Measurements from ENCODE around the gene PLEKHJ1. TPM values are rescaled to one million over a fixed set of nuclear protein-coding genes. Genes with fewer than 3 reads are reported as not detected.

Gene PLEKHJ1
- polyA plus RNA-seq, 1 donor from 2014 or later: 219 TPM

GRCh38 chr19:2255982-2256685 is 20.0 kb upstream of the PLEKHJ1 start, which contains the start of gene JSRP1:
Gene JSRP1 (minus strand): TSS chr19:2256417. CDS start chr19:2255314, 1,103 bp downstream.
- H3K9ac ChIP-seq (ENCODE audit: low read length): no peak within 1 kb of the TSS
- H3F3A ChIP-seq (ENCODE audit: insufficient read depth, low read length, poor library complexity, severe bottlenecking): no peaks in the 10 kb centered on the region
- TF ChIP-seq CTCF (IDR thresholded peaks at IDR 0.05; ENCODE audit: poor library complexity, severe bottlenecking) (no peak), TAF1 (IDR thresholded peaks at IDR 0.05; ENCODE audit: low read depth) (no peak), EZH2 (IDR thresholded peaks at IDR 0.05; ENCODE audit: borderline replicate concordance, insufficient read depth, low read length, poor library complexity, severe bottlenecking) (no peak), RAD21 (conservative IDR thresholded peaks at IDR 0.05) (no peak), EP300 (conservative IDR thresholded peaks at IDR 0.05; ENCODE audit: poor library complexity, severe bottlenecking) (no peak), POLR2AphosphoS5 (IDR thresholded peaks at IDR 0.05) (no peak), MXI1 (conservative IDR thresholded peaks at IDR 0.05; ENCODE audit: poor library complexity, severe bottlenecking) (no peak)
- no peak within 1 kb of the TSS for H3K4me3 ChIP-seq (ENCODE audit: low read length)
- H4K20me1 ChIP-seq (ENCODE audit: insufficient read depth): no peaks in the 10 kb centered on the region
- peaks cover 14% of the 10 kb centered on the region for H3K27me3 ChIP-seq (ENCODE audit: insufficient read depth, low read depth, low read length)
- H3K9me3 ChIP-seq (ENCODE audit: low read length): no peaks in the 10 kb centered on the region
- no peak within 1 kb of the TSS for H3K27ac ChIP-seq (ENCODE audit: low read length)
- H3K9me2 ChIP-seq (ENCODE audit: insufficient read depth, low read length): no peaks in the 10 kb centered on the region
- no peak within 1 kb of the TSS for H2AFZ ChIP-seq (ENCODE audit: low read depth, low read length)
- H3K36me3 ChIP-seq (ENCODE audit: insufficient read depth, low read length): no peaks in the 10 kb centered on the region
- no peaks in the 10 kb centered on the region for H3K79me2 ChIP-seq (replicated peaks; ENCODE audit: insufficient read depth, low read length)
- no peak within 1 kb of the TSS for H3K4me2 ChIP-seq (ENCODE audit: low read length)

GRCh38 chr19:2255112-2255845 is 19.1 kb upstream of the PLEKHJ1 start:
- no peak overlapping the region for H2AFZ ChIP-seq (ENCODE audit: low read depth, low read length)
- no peaks in the 10 kb centered on the region for H4K20me1 ChIP-seq (ENCODE audit: insufficient read depth)
- H3K4me2 ChIP-seq (ENCODE audit: low read length): no peak overlapping the region
- H3K9me3 ChIP-seq (ENCODE audit: low read length): no peaks in the 10 kb centered on the region
- TF ChIP-seq EP300 (conservative IDR thresholded peaks at IDR 0.05; ENCODE audit: poor library complexity, severe bottlenecking) (no peak), MXI1 (conservative IDR thresholded peaks at IDR 0.05; ENCODE audit: poor library complexity, severe bottlenecking) (no peak), TAF1 (IDR thresholded peaks at IDR 0.05; ENCODE audit: low read depth) (no peak), POLR2AphosphoS5 (IDR thresholded peaks at IDR 0.05) (no peak), REST (IDR thresholded peaks at IDR 0.05; ENCODE audit: borderline replicate concordance) (no peak), EZH2 (IDR thresholded peaks at IDR 0.05; ENCODE audit: borderline replicate concordance, insufficient read depth, low read length, poor library complexity, severe bottlenecking) (no peak)
- no peak overlapping the region for H3K4me3 ChIP-seq (ENCODE audit: low read length)
- H3F3A ChIP-seq (ENCODE audit: insufficient read depth, low read length, poor library complexity, severe bottlenecking): no peaks in the 10 kb centered on the region
- H3K79me2 ChIP-seq (replicated peaks; ENCODE audit: insufficient read depth, low read length): no peaks in the 10 kb centered on the region
- no peak overlapping the region for H3K9ac ChIP-seq (ENCODE audit: low read length)
- peaks cover 14% of the 10 kb centered on the region for H3K27me3 ChIP-seq (ENCODE audit: insufficient read depth, low read depth, low read length)
- H3K9me2 ChIP-seq (ENCODE audit: insufficient read depth, low read length): no peaks in the 10 kb centered on the region
- H3K36me3 ChIP-seq (ENCODE audit: insufficient read depth, low read length): no peaks in the 10 kb centered on the region
- no peak overlapping the region for H3K27ac ChIP-seq (ENCODE audit: low read length)

Measured in neural cell (in vitro differentiated cells).